Measurements from ENCODE around the gene CFAP251. TPM values are rescaled to one million over a fixed set of nuclear protein-coding genes. Genes with fewer than 3 reads are reported as not detected.
"Not testable (repeated sequence)": the region's sequence is repeated elsewhere in the genome, so short reads cannot be mapped to it uniquely, and the experiment has no call there.

Gene CFAP251
- polyA plus RNA-seq, 1 donor from 2014 or later, result 4.0 TPM

GRCh38 chr12:122040579-122041386 lies 122.4 kb downstream of the CFAP251 start:
- Histone ChIP-seq H3K27ac (ENCODE audit: low read length) (no peak overlapping the region), H3K4me3 (ENCODE audit: low read length) (no peak overlapping the region)

GRCh38 chr12:122041458-122041857 lies 123.1 kb downstream of the CFAP251 start:
- not testable (repeated sequence) for H3K4me3 ChIP-seq (ENCODE audit: low read length); H2AFZ ChIP-seq (ENCODE audit: low read depth, low read length); H3K9ac ChIP-seq (ENCODE audit: low read length); H4K20me1 ChIP-seq (ENCODE audit: insufficient read depth); H3K36me3 ChIP-seq (ENCODE audit: insufficient read depth, low read length); H3K9me3 ChIP-seq (ENCODE audit: low read length); H3K27ac ChIP-seq (ENCODE audit: low read length); H3K27me3 ChIP-seq (ENCODE audit: insufficient read depth, low read depth, low read length); H3K9me2 ChIP-seq (ENCODE audit: insufficient read depth, low read length); H3K79me2 ChIP-seq (replicated peaks; ENCODE audit: insufficient read depth, low read length); H3K4me2 ChIP-seq (ENCODE audit: low read length); H3F3A ChIP-seq (ENCODE audit: insufficient read depth, low read length, poor library complexity, severe bottlenecking)

More at GRCh38 chr12:122040579-122041386, 122.4 kb downstream of the CFAP251 start:
- no peak for TF ChIP-seq TAF1 (IDR thresholded peaks at IDR 0.05; ENCODE audit: low read depth)
- TF ChIP-seq REST (IDR thresholded peaks at IDR 0.05; ENCODE audit: borderline replicate concordance), result no peak
- no peak for TF ChIP-seq EP300 (conservative IDR thresholded peaks at IDR 0.05; ENCODE audit: poor library complexity, severe bottlenecking)
- TF ChIP-seq MXI1 (conservative IDR thresholded peaks at IDR 0.05; ENCODE audit: poor library complexity, severe bottlenecking), result no peak
- no peak for TF ChIP-seq EZH2 (IDR thresholded peaks at IDR 0.05; ENCODE audit: borderline replicate concordance, insufficient read depth, low read length, poor library complexity, severe bottlenecking)
- TF ChIP-seq POLR2AphosphoS5 (IDR thresholded peaks at IDR 0.05), result no peak
- no peak for TF ChIP-seq RAD21 (conservative IDR thresholded peaks at IDR 0.05)
- H3K9ac ChIP-seq (ENCODE audit: low read length), result no peak overlapping the region
- no peaks in the 10 kb centered on the region for H3F3A ChIP-seq (ENCODE audit: insufficient read depth, low read length, poor library complexity, severe bottlenecking)
- no peak overlapping the region for H2AFZ ChIP-seq (ENCODE audit: low read depth, low read length)
- H3K4me2 ChIP-seq (ENCODE audit: low read length), result no peak overlapping the region
- no peaks in the 10 kb centered on the region for H4K20me1 ChIP-seq (ENCODE audit: insufficient read depth)
- H3K36me3 ChIP-seq (ENCODE audit: insufficient read depth, low read length), result no peaks in the 10 kb centered on the region
- no peaks in the 10 kb centered on the region for H3K9me2 ChIP-seq (ENCODE audit: insufficient read depth, low read length)
- no peaks in the 10 kb centered on the region for H3K79me2 ChIP-seq (replicated peaks; ENCODE audit: insufficient read depth, low read length)
- no peaks in the 10 kb centered on the region for H3K27me3 ChIP-seq (ENCODE audit: insufficient read depth, low read depth, low read length)
- no peaks in the 10 kb centered on the region for H3K9me3 ChIP-seq (ENCODE audit: low read length)

GRCh38 chr12:122042910-122043309 lies 124.5 kb downstream of the CFAP251 start:
- H3K4me3 ChIP-seq (ENCODE audit: low read length), result no peak overlapping the region
- H3K9me3 ChIP-seq (ENCODE audit: low read length), result no peaks in the 10 kb centered on the region
- H3K4me2 ChIP-seq (ENCODE audit: low read length), result no peak overlapping the region
- no peak overlapping the region for H3K9ac ChIP-seq (ENCODE audit: low read length)
- H4K20me1 ChIP-seq (ENCODE audit: insufficient read depth), result no peaks in the 10 kb centered on the region
- H2AFZ ChIP-seq (ENCODE audit: low read depth, low read length), result no peak overlapping the region
- no peaks in the 10 kb centered on the region for H3F3A ChIP-seq (ENCODE audit: insufficient read depth, low read length, poor library complexity, severe bottlenecking)
- H3K36me3 ChIP-seq (ENCODE audit: insufficient read depth, low read length), result no peaks in the 10 kb centered on the region
- TF ChIP-seq REST (IDR thresholded peaks at IDR 0.05; ENCODE audit: borderline replicate concordance) (no peak), EP300 (conservative IDR thresholded peaks at IDR 0.05; ENCODE audit: poor library complexity, severe bottlenecking) (no peak), MXI1 (conservative IDR thresholded peaks at IDR 0.05; ENCODE audit: poor library complexity, severe bottlenecking) (no peak), EZH2 (IDR thresholded peaks at IDR 0.05; ENCODE audit: borderline replicate concordance, insufficient read depth, low read length, poor library complexity, severe bottlenecking) (no peak), CTCF (IDR thresholded peaks at IDR 0.05; ENCODE audit: poor library complexity, severe bottlenecking) (no peak), SMC3 (conservative IDR thresholded peaks at IDR 0.05; ENCODE audit: poor library complexity) (no peak), RAD21 (conservative IDR thresholded peaks at IDR 0.05) (no peak), POLR2AphosphoS5 (IDR thresholded peaks at IDR 0.05) (no peak), TAF1 (IDR thresholded peaks at IDR 0.05; ENCODE audit: low read depth) (no peak)
- no peaks in the 10 kb centered on the region for H3K79me2 ChIP-seq (replicated peaks; ENCODE audit: insufficient read depth, low read length)
- no peak overlapping the region for H3K27ac ChIP-seq (ENCODE audit: low read length)
- no peaks in the 10 kb centered on the region for H3K9me2 ChIP-seq (ENCODE audit: insufficient read depth, low read length)
- no peaks in the 10 kb centered on the region for H3K27me3 ChIP-seq (ENCODE audit: insufficient read depth, low read depth, low read length)
